Muscle of back (tissue), 11 donors: ENCODE data around the gene HECTD4. TPM values are rescaled to one million over a fixed set of nuclear protein-coding genes. Genes with fewer than 3 reads are reported as not detected.

Source experiments
- DNase-seq, 3 donors: peaks; one replicate each; pipeline versions ENCODE4 v3.0.0 to v3.0.0-alpha.2; 2013
- polyA plus RNA-seq, 10 donors: library from polyadenylated mRNA; unstranded; fragments of 120-200 nt; gene quantifications; one replicate each; pipeline ENCODE4 v1.2.1, GENCODE V29; 2013; ENCODE audit not compliant: insufficient read length in 10 of 10

Gene HECTD4
- polyA plus RNA-seq, 10 donors, result 33.9 to 73.0 (median 51.4) TPM

- no peak for DNase-seq
These were observed 168.2 kb downstream of the HECTD4 start for GRCh38 chr12:112214064-112214463.

- DNase-seq, result no peak
These were observed 173.8 kb downstream of the HECTD4 start for GRCh38 chr12:112208301-112208910.

GRCh38 chr12:112207397-112207924, 174.8 kb downstream of the HECTD4 start:
- no peak for DNase-seq

GRCh38 chr12:112206944-112207343, 175.3 kb downstream of the HECTD4 start:
- DNase-seq, result no peak

GRCh38 chr12:112199136-112199535, 183.1 kb downstream of the HECTD4 start:
- no peak for DNase-seq

GRCh38 chr12:112198120-112198733, 184.0 kb downstream of the HECTD4 start:
- DNase-seq, result peak; percentile 17 to 57 (median 35)

- no peak for DNase-seq
These were observed 185.9 kb downstream of the HECTD4 start for GRCh38 chr12:112196196-112196875.

GRCh38 chr12:112194601-112195247, 187.5 kb downstream of the HECTD4 start:
- no peak for DNase-seq

- DNase-seq, result no peak
These were observed 189.8 kb downstream of the HECTD4 start for GRCh38 chr12:112192475-112192874.

- peak in 2 of 3 donors; percentile 16 to 33 for DNase-seq
These were observed 190.3 kb downstream of the HECTD4 start for GRCh38 chr12:112191840-112192321.

- no peak for DNase-seq
These were observed 191.0 kb downstream of the HECTD4 start for GRCh38 chr12:112191201-112191600.

GRCh38 chr12:112190231-112191025, 191.8 kb downstream of the HECTD4 start:
- DNase-seq, result no peak

- DNase-seq, result no peak
These were observed 194.0 kb downstream of the HECTD4 start for GRCh38 chr12:112188130-112188830.

GRCh38 chr12:112185093-112185923, 196.9 kb downstream of the HECTD4 start:
- no peak for DNase-seq

GRCh38 chr12:112184056-112184887, 198.0 kb downstream of the HECTD4 start:
- DNase-seq, result no peak

- no peak for DNase-seq
These were observed 198.8 kb downstream of the HECTD4 start for GRCh38 chr12:112183141-112184021.

GRCh38 chr12:112182499-112182898, 199.7 kb downstream of the HECTD4 start:
- peak; percentile 13 to 36 (median 16) for DNase-seq

- no peak for DNase-seq
These were observed 201.8 kb downstream of the HECTD4 start for GRCh38 chr12:112180422-112180821.
